T-cell (primary cell): ENCODE measurements around the gene IL10. TPM values are rescaled to one million over a fixed set of nuclear protein-coding genes. Genes with fewer than 3 reads are reported as not detected.
A peak's percentile ranks its signal among the peaks of the same experiment; 100 is the strongest.

Source experiments
- ATAC-seq, 4 experiments: fragments of 200-7000 bp in 3 of 4; fragments of 150-1000 bp in 1 of 4; cut with Tn5 transposase; replicated peaks in 1 of 4; 1 replicate in 3 of 4; 2 replicates in 1 of 4; pipeline ENCODE4 v1.10.0; 2021; ENCODE audit warnings: moderate library complexity in 3 of 4, mild to moderate bottlenecking in 2 of 4, moderate number of reproducible peaks in 1 of 4
- CTCF ChIA-PET, 2 donors: fragments of 300-600 bp; sonication (Branson Sonifier 250); formaldehyde crosslinking; loops; one replicate each; lab custom pipeline; 2022; ENCODE audit warnings: antibody characterized with exemption in 2 of 2; lab: Charles Lee
- POLR2A ChIA-PET, 2 donors: fragments of 300-600 bp; sonication (Branson Sonifier 250); formaldehyde crosslinking; loops; one replicate each; lab custom pipeline; 2022; ENCODE audit warnings: antibody characterized with exemption in 2 of 2; lab: Charles Lee
- DNase-seq, 35 experiments: peaks; one replicate each; pipeline versions ENCODE4 v3.0.0 to v3.0.0-alpha.2; 2013 to 2023
- H3K27ac ChIP-seq: one replicate; pipeline ENCODE4 v1.5.1; 2013; ENCODE audit warnings: low read length
- H3K27me3 ChIP-seq, 2 experiments: replicated peaks in 1 of 2; 1 replicate in 1 of 2; 2 replicates in 1 of 2; pipeline versions ENCODE4 v1.6.1 to v1.7.0; 2013; ENCODE audit warnings: low read length in 1 of 2, mixed read lengths in 1 of 2; ENCODE audit not compliant: control insufficient read depth in 2 of 2, insufficient read depth in 2 of 2; ENCODE audit errors: extremely low read depth in 1 of 2
- H3K36me3 ChIP-seq, 2 donors: 1 replicate in 1 of 2; 2 replicates in 1 of 2; pipeline versions ENCODE4 v1.6.1 to v1.7.0; 2013; ENCODE audit warnings: low read length in 1 of 2; ENCODE audit not compliant: control insufficient read depth in 2 of 2, insufficient read depth in 1 of 2; ENCODE audit errors: extremely low read depth in 1 of 2
- H3K4me1 ChIP-seq, 2 experiments: 1 replicate in 1 of 2; 2 replicates in 1 of 2; pipeline versions ENCODE4 v1.6.1 to v1.7.0; 2013; ENCODE audit warnings: low read length in 2 of 2, mixed read lengths in 1 of 2; ENCODE audit not compliant: insufficient read depth in 2 of 2, control insufficient read depth in 1 of 2; ENCODE audit errors: extremely low read depth in 1 of 2
- H3K4me3 ChIP-seq, 2 donors: 1 replicate in 1 of 2; 2 replicates in 1 of 2; pipeline versions ENCODE4 v1.5.1 to v1.7.0; 2013; ENCODE audit warnings: mild to moderate bottlenecking in 2 of 2, low read length in 1 of 2, moderate library complexity in 1 of 2; ENCODE audit not compliant: control insufficient read depth in 1 of 2; ENCODE audit errors: extremely low read depth in 1 of 2
- H3K9me3 ChIP-seq: 2 replicates; pipeline ENCODE4 v1.7.0; 2013
- H3K27ac Mint-ChIP-seq, 2 donors: one replicate each; pipeline ENCODE4 v1.8.0; 2020 to 2021; ENCODE audit warnings: mild to moderate bottlenecking in 2 of 2, mixed read lengths in 2 of 2
- H3K27me3 Mint-ChIP-seq, 2 donors: one replicate each; pipeline ENCODE4 v1.8.0; 2021 to 2022; ENCODE audit warnings: mixed read lengths in 2 of 2
- H3K36me3 Mint-ChIP-seq: one replicate; pipeline ENCODE4 v1.8.0; 2021; ENCODE audit warnings: mixed read lengths
- H3K4me1 Mint-ChIP-seq, 3 donors: one replicate each; pipeline ENCODE4 v1.8.0; 2020 to 2022; ENCODE audit warnings: mixed read lengths in 3 of 3, mild to moderate bottlenecking in 1 of 3
- H3K4me3 Mint-ChIP-seq, 3 donors: one replicate each; pipeline ENCODE4 v1.8.0; 2020 to 2022; ENCODE audit warnings: mild to moderate bottlenecking in 3 of 3, mixed read lengths in 3 of 3, moderate library complexity in 3 of 3
- H3K9me3 Mint-ChIP-seq, 3 donors: one replicate each; pipeline ENCODE4 v1.8.0; 2020 to 2022; ENCODE audit warnings: mixed read lengths in 3 of 3
- WGBS: methylation state at CpG from one replicate; pipeline ENCODE4 v1.1.5; 2013; ENCODE audit warnings: missing lambda C conversion rate; ENCODE audit not compliant: insufficient coverage; 5-methylcytosine and 5-hydroxymethylcytosine counted together
- total RNA-seq, 35 experiments: library from RNA in 6 of 35; stranded (reverse) in 6 of 35; fragments of 120-200 nt in 1 of 35; gene quantifications; one replicate each; pipeline versions ENCODE4 v1.2.1 to v1.2.4 and lab custom pipeline; 2013 to 2026

Gene IL10
- total RNA-seq, 5 donors from 2014 or later (not counting 1 experiment from before 2014, with no cell fraction given), result 0.19 to 1.1 (median 0.26) TPM; not detected in 2

- Histone ChIP-seq H3K4me1 (peaks cover 8 to 43% of the 10 kb centered on the region in 2 experiments), H3K27me3 (no peaks in the 10 kb centered on the region), H3K9me3 (no peaks in the 10 kb centered on the region), H3K36me3 (peaks cover 34 to 48% of the 10 kb centered on the region in 2 donors), H3K4me3 (no peak overlapping the region), H3K27ac (no peak overlapping the region)
- DNase-seq (no peak), ATAC-seq (no peak)
- H3K27ac Mint-ChIP-seq, result peak overlapping the region in 1 of 2 donors; percentile 28
- no peaks in the 10 kb centered on the region for H3K9me3 Mint-ChIP-seq
- H3K27me3 Mint-ChIP-seq, result no peaks in the 10 kb centered on the region
- ChIA-PET POLR2A (no interaction called here), CTCF (interaction anchor here (0.5 to 4.4 kb wide), 5 partner anchors 10 to 298 kb away, joined by 3 to 30 read pairs (median 3); no protein-coding TSS in a partner anchor)
- WGBS, result 76% methylated on average over 5 of the region's 8 CpGs
- H3K36me3 Mint-ChIP-seq, result peaks cover 27% of the 10 kb centered on the region
- peaks cover 38 to 44% (median 40%) of the 10 kb centered on the region in 3 donors for H3K4me1 Mint-ChIP-seq
- no peak overlapping the region for H3K4me3 Mint-ChIP-seq
These were observed 44.2 kb downstream of the IL10 start for GRCh38 chr1:206727981-206728696.

GRCh38 chr1:206725109-206725963 lies 47.0 kb downstream of the IL10 start:
- Histone ChIP-seq H3K27ac (no peak overlapping the region), H3K27me3 (no peaks in the 10 kb centered on the region), H3K9me3 (no peaks in the 10 kb centered on the region), H3K4me1 (peaks cover 8 to 54% of the 10 kb centered on the region in 2 experiments), H3K4me3 (no peak overlapping the region), H3K36me3 (peaks cover 14 to 20% of the 10 kb centered on the region in 2 donors)
- ChIA-PET CTCF (interaction anchor here (0.5 to 4.4 kb wide), 29 partner anchors 8 to 258 kb away, joined by 3 to 30 read pairs (median 4); no protein-coding TSS in a partner anchor), POLR2A (interaction anchor here in 1 of 2 donors (0.7 kb wide), 1 partner anchor 9 kb away, joined by 5 read pairs; no protein-coding TSS in a partner anchor)
- Mint-ChIP-seq H3K9me3 (no peaks in the 10 kb centered on the region), H3K36me3 (peaks cover 11% of the 10 kb centered on the region), H3K27ac (peak overlapping the region; percentile 17 to 39), H3K27me3 (no peaks in the 10 kb centered on the region), H3K4me1 (peaks cover 43 to 60% (median 55%) of the 10 kb centered on the region in 3 donors), H3K4me3 (no peak overlapping the region)
- 96% methylated on average over 5 of the region's 9 CpGs for WGBS
- DNase-seq, result peak in 32 of 35 experiments; percentile 11 to 81 (median 60)
- ATAC-seq, result peak; percentile 44 to 62 (median 52)

GRCh38 chr1:206723805-206724472 lies 48.4 kb downstream of the IL10 start:
- Mint-ChIP-seq H3K9me3 (no peaks in the 10 kb centered on the region), H3K27me3 (no peaks in the 10 kb centered on the region), H3K36me3 (no peaks in the 10 kb centered on the region), H3K27ac (peak overlapping the region; percentile 4 to 21), H3K4me3 (no peak overlapping the region), H3K4me1 (peaks cover 52 to 67% (median 66%) of the 10 kb centered on the region in 3 donors)
- H3K9me3 ChIP-seq, result no peaks in the 10 kb centered on the region
- DNase-seq (peak in 1 of 35 experiments; percentile 7), ATAC-seq (no peak)
- 77% methylated on average over 6 of the region's 12 CpGs for WGBS
- H3K4me3 ChIP-seq, result no peak overlapping the region
- ChIA-PET POLR2A (interaction anchor here (0.7 kb wide), 2 partner anchors 173 to 224 kb away, joined by 3 to 7 read pairs; no protein-coding TSS in a partner anchor), CTCF (interaction anchor here (0.6 to 1.6 kb wide), 5 partner anchors 9 to 62 kb away, joined by 3 to 7 read pairs (median 3); no protein-coding TSS in a partner anchor)
- peaks cover 6 to 9% of the 10 kb centered on the region in 2 donors for H3K36me3 ChIP-seq
- no peaks in the 10 kb centered on the region for H3K27me3 ChIP-seq
- no peak overlapping the region for H3K27ac ChIP-seq
- H3K4me1 ChIP-seq, result peaks cover 8 to 57% of the 10 kb centered on the region in 2 experiments

- Histone ChIP-seq H3K27me3 (no peaks in the 10 kb centered on the region), H3K9me3 (no peaks in the 10 kb centered on the region), H3K4me1 (peaks cover 8 to 53% of the 10 kb centered on the region in 2 experiments), H3K36me3 (peaks cover 3 to 9% of the 10 kb centered on the region in 2 donors), H3K27ac (no peak overlapping the region), H3K4me3 (no peak overlapping the region)
- H3K27ac Mint-ChIP-seq, result peak overlapping the region in 1 of 2 donors; percentile 35
- H3K9me3 Mint-ChIP-seq, result no peaks in the 10 kb centered on the region
- H3K27me3 Mint-ChIP-seq, result no peaks in the 10 kb centered on the region
- WGBS, result 96% methylated on average over 3 of the region's 4 CpGs
- peaks cover 58 to 72% (median 71%) of the 10 kb centered on the region in 3 donors for H3K4me1 Mint-ChIP-seq
- ChIA-PET CTCF (interaction anchor here (1.0 to 1.6 kb wide), 2 partner anchors 9 to 63 kb away, joined by 3 to 7 read pairs; no protein-coding TSS in a partner anchor), POLR2A (no interaction called here)
- ATAC-seq (no peak), DNase-seq (peak in 1 of 35 experiments; percentile 3)
- no peak overlapping the region for H3K4me3 Mint-ChIP-seq
- H3K36me3 Mint-ChIP-seq, result no peaks in the 10 kb centered on the region
These were observed 48.9 kb downstream of the IL10 start for GRCh38 chr1:206723462-206723804.

GRCh38 chr1:206722751-206723461 lies 49.4 kb downstream of the IL10 start:
- Mint-ChIP-seq H3K27me3 (no peaks in the 10 kb centered on the region), H3K36me3 (no peaks in the 10 kb centered on the region), H3K27ac (no peak overlapping the region), H3K4me3 (no peak overlapping the region), H3K4me1 (peaks cover 61 to 73% (median 71%) of the 10 kb centered on the region in 3 donors), H3K9me3 (no peaks in the 10 kb centered on the region)
- no peaks in the 10 kb centered on the region for H3K9me3 ChIP-seq
- peaks cover 8 to 58% of the 10 kb centered on the region in 2 experiments for H3K4me1 ChIP-seq
- no peak overlapping the region for H3K4me3 ChIP-seq
- WGBS, result 90% methylated on average over 2 of the region's 17 CpGs
- peaks cover 0 to 9% of the 10 kb centered on the region in 2 donors for H3K36me3 ChIP-seq
- ATAC-seq, result no peak
- no peak overlapping the region for H3K27ac ChIP-seq
- ChIA-PET CTCF (interaction anchor here (0.7 to 1.6 kb wide), 3 partner anchors 8 to 85 kb away, joined by 3 to 7 read pairs (median 3); no protein-coding TSS in a partner anchor), POLR2A (no interaction called here)
- peak in 1 of 35 experiments; percentile 7 for DNase-seq
- H3K27me3 ChIP-seq, result no peaks in the 10 kb centered on the region
